DOHH2 (cell line): ENCODE measurements around the gene SCAPER.

ENCODE experiments used
- H3F3A ChIP-seq: fragments of 200-600 bp; sonication (generic), shearing (Covaris generic); 2 replicates; pipeline ENCODE4 v1.6.0; 2016; ENCODE audit warnings: antibody characterized with exemption, mild to moderate bottlenecking; ENCODE audit not compliant: control insufficient read depth, insufficient read depth
- H3K27ac ChIP-seq: fragments of 200-600 bp; sonication (generic); 2 replicates; pipeline ENCODE4 v1.5.1; 2014; ENCODE audit warnings: low read depth, mild to moderate bottlenecking, low read length, moderate library complexity
- H3K27me3 ChIP-seq: fragments of 200-600 bp; sonication (generic); 2 replicates; pipeline ENCODE4 v1.6.1; 2014; ENCODE audit warnings: mild to moderate bottlenecking, low read length, mixed read lengths; ENCODE audit not compliant: control insufficient read depth
- H3K36me3 ChIP-seq: fragments of 200-600 bp; sonication (generic); 2 replicates; pipeline ENCODE4 v1.6.1; 2014; ENCODE audit warnings: mild to moderate bottlenecking, low read length, moderate library complexity, mixed read lengths; ENCODE audit not compliant: control insufficient read depth
- H3K4me1 ChIP-seq: fragments of 200-600 bp; sonication (generic); 2 replicates; pipeline ENCODE4 v1.6.1; 2014; ENCODE audit warnings: mild to moderate bottlenecking, low read length, mixed read lengths; ENCODE audit not compliant: control insufficient read depth
- H3K4me2 ChIP-seq: fragments of 200-600 bp; sonication (generic); 2 replicates; pipeline ENCODE4 v1.6.0; 2014; ENCODE audit warnings: mild to moderate bottlenecking, low read length, moderate library complexity
- H3K4me3 ChIP-seq: fragments of 200-600 bp; sonication (generic); 2 replicates; pipeline ENCODE4 v1.5.1; 2014; ENCODE audit warnings: mild to moderate bottlenecking, low read length, mixed read lengths
- H3K79me2 ChIP-seq: fragments of 200-600 bp; sonication (generic); 2 replicates; pipeline ENCODE4 v1.6.1; 2014; ENCODE audit warnings: mild to moderate bottlenecking, low read length, mixed read lengths; ENCODE audit not compliant: control insufficient read depth
- H3K9me2 ChIP-seq: fragments of 200-600 bp; sonication (generic); replicated peaks from 2 replicates; pipeline ENCODE4 v1.6.1; 2014; ENCODE audit warnings: mild to moderate bottlenecking, low read length, mixed read lengths; ENCODE audit not compliant: control insufficient read depth
- H3K9me3 ChIP-seq: fragments of 200-600 bp; sonication (generic); 2 replicates; pipeline ENCODE4 v1.6.1; 2014; ENCODE audit warnings: antibody characterized with exemption, low read length, mixed read lengths; ENCODE audit not compliant: control insufficient read depth, insufficient read depth
- H4K20me1 ChIP-seq: fragments of 200-600 bp; sonication (generic); 2 replicates; pipeline ENCODE4 v1.6.0; 2014; ENCODE audit warnings: low read depth, mild to moderate bottlenecking, antibody characterized with exemption, low read length, moderate library complexity; ENCODE audit not compliant: control insufficient read depth, insufficient read depth
- EZH2phosphoT487 ChIP-seq: fragments of 200-600 bp; sonication (generic); IDR thresholded peaks from 2 replicates; pipeline ENCODE4 v1.6.1; 2017; ENCODE audit warnings: borderline replicate concordance, mild to moderate bottlenecking, antibody characterized with exemption, low read length, moderate library complexity, mixed read lengths
- TF ChIP-seq, protein P1 (sequence below): fragments of 200-600 bp; sonication (generic); IDR thresholded peaks from one replicate; pipeline ENCODE4 v1.5.1; 2014; ENCODE audit warnings: antibody characterized with exemption, mild to moderate bottlenecking, low read depth, low read length; ENCODE audit not compliant: poor library complexity, severe bottlenecking

The SCAPER gene

DNA sequence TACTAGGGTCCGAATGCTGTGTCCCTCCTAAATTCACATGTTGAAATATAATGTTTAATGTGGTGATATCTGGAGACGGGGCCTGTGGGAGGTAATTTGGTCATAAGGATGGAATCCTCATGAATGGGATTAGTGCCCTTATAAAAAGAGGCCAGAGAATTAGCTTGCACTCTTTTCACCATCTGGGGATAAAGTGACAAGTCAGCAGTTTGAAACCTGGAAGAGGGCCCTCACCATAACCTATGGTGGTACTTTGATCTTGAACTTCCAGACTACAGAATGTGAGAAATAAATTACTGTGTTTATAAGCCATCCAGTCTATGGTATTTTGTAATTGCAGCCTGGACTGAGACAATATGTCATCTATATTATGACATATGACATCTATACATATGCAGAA, 436.4 kb downstream of the SCAPER start:
- H3K79me2 ChIP-seq = no peaks in the 10 kb centered on the region
- no peaks in the 10 kb centered on the region for H3K9me3 ChIP-seq
- no peaks in the 10 kb centered on the region for H3K36me3 ChIP-seq
- H3K4me3 ChIP-seq = no peak overlapping the region
- no peaks in the 10 kb centered on the region for H3K9me2 ChIP-seq
- no peaks in the 10 kb centered on the region for H3K4me1 ChIP-seq
- no peaks in the 10 kb centered on the region for H3K27me3 ChIP-seq
- TF ChIP-seq, protein P1, sequence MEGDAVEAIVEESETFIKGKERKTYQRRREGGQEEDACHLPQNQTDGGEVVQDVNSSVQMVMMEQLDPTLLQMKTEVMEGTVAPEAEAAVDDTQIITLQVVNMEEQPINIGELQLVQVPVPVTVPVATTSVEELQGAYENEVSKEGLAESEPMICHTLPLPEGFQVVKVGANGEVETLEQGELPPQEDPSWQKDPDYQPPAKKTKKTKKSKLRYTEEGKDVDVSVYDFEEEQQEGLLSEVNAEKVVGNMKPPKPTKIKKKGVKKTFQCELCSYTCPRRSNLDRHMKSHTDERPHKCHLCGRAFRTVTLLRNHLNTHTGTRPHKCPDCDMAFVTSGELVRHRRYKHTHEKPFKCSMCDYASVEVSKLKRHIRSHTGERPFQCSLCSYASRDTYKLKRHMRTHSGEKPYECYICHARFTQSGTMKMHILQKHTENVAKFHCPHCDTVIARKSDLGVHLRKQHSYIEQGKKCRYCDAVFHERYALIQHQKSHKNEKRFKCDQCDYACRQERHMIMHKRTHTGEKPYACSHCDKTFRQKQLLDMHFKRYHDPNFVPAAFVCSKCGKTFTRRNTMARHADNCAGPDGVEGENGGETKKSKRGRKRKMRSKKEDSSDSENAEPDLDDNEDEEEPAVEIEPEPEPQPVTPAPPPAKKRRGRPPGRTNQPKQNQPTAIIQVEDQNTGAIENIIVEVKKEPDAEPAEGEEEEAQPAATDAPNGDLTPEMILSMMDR = no peak
- no peak for TF ChIP-seq EZH2phosphoT487
- no peak overlapping the region for H3K27ac ChIP-seq
- H4K20me1 ChIP-seq = no peaks in the 10 kb centered on the region
- H3K4me2 ChIP-seq = no peak overlapping the region
- no peaks in the 10 kb centered on the region for H3F3A ChIP-seq

DNA sequence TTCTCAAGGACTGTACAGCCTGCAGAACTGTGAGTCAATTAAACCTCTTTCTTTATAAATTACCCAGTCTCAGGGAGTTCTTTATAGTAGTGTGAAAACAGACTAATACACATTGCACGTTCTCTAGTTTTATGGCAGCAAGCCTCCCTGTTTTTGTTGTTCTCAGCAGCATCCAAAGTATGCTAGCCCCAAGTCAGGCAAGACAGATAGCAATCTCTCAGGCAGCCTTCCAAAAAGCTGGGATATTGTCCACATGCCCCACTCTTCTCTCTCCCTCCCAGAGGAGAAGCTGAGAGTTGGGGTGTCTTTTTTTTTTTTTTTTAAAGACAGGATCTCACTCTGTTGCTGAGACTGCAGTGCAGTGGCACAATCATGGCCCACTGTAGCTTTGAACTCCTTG, 438.0 kb downstream of the SCAPER start:
- TF ChIP-seq, protein P1 = no peak
- no peak for TF ChIP-seq EZH2phosphoT487
- Histone ChIP-seq H3K9me3 (no peaks in the 10 kb centered on the region), H3K79me2 (no peaks in the 10 kb centered on the region), H3K4me2 (no peak overlapping the region), H4K20me1 (no peaks in the 10 kb centered on the region), H3K4me3 (no peak overlapping the region), H3K27me3 (no peaks in the 10 kb centered on the region), H3F3A (no peaks in the 10 kb centered on the region), H3K4me1 (no peaks in the 10 kb centered on the region), H3K27ac (no peak overlapping the region), H3K36me3 (no peaks in the 10 kb centered on the region), H3K9me2 (no peaks in the 10 kb centered on the region)

DNA sequence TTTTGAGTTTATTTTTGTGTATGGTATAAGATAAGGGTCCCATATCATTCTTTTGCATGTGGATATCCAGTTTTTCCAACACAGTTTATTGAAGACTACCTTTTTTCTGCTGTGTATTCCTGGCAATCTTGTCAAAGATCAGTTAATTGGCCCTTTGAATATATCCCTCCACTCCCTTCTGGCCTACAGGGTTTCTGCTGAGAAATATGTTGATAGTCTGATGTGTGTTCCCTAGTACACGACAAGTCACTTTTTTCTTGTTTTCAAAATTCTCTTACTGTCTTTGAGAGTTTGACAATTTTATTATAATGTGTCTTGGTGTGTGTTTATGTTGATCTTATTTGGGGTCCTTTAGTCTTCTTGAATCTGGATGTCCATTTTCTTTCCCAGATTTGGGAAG, 439.4 kb downstream of the SCAPER start:
- no peak overlapping the region for H3K4me3 ChIP-seq
- TF ChIP-seq, protein P1 = no peak
- TF ChIP-seq EZH2phosphoT487 = no peak
- H3K36me3 ChIP-seq = no peaks in the 10 kb centered on the region
- no peaks in the 10 kb centered on the region for H3K4me1 ChIP-seq
- no peaks in the 10 kb centered on the region for H3F3A ChIP-seq
- no peaks in the 10 kb centered on the region for H3K9me3 ChIP-seq
- H3K9me2 ChIP-seq = no peaks in the 10 kb centered on the region
- no peaks in the 10 kb centered on the region for H4K20me1 ChIP-seq
- no peak overlapping the region for H3K4me2 ChIP-seq
- H3K27ac ChIP-seq = no peak overlapping the region
- no peaks in the 10 kb centered on the region for H3K27me3 ChIP-seq
- H3K79me2 ChIP-seq = no peaks in the 10 kb centered on the region

DNA sequence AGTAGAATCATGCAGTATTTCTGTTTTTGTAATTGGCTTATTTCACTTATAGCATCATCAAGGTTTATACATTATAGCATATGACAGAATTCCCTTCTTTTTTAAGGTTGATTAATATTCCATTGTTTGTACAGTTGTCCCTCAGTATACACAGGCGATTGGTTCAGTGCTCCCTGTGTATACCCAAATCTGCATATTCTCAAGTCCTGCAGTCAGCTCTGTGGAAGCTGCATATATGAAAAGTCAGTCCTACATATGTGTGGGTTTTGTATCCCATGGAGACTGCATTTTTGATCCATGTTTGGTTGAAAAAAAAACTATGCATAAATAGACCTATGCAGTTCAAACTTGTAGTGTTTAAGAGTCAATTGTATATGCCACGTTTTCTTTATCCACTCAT, 440.9 kb downstream of the SCAPER start:
- no peak overlapping the region for H3K4me2 ChIP-seq
- no peaks in the 10 kb centered on the region for H4K20me1 ChIP-seq
- H3K9me3 ChIP-seq = no peaks in the 10 kb centered on the region
- no peaks in the 10 kb centered on the region for H3K79me2 ChIP-seq
- no peaks in the 10 kb centered on the region for H3K4me1 ChIP-seq
- H3F3A ChIP-seq = no peaks in the 10 kb centered on the region
- no peaks in the 10 kb centered on the region for H3K9me2 ChIP-seq
- no peaks in the 10 kb centered on the region for H3K36me3 ChIP-seq
- H3K27ac ChIP-seq = no peak overlapping the region
- H3K27me3 ChIP-seq = no peaks in the 10 kb centered on the region
- no peak overlapping the region for H3K4me3 ChIP-seq
- TF ChIP-seq, protein P1 = no peak
- no peak for TF ChIP-seq EZH2phosphoT487
